GM19467 (cell line): ENCODE results near the gene SOBP.

ENCODE experiments used
- ATAC-seq: cut with Tn5 transposase; IDR thresholded peaks from one replicate; pipeline ENCODE4 v1.9.1; 2021; ENCODE audit warnings: mild to moderate bottlenecking, moderate library complexity; ENCODE audit not compliant: unreplicated experiment

Gene SOBP

DNA sequence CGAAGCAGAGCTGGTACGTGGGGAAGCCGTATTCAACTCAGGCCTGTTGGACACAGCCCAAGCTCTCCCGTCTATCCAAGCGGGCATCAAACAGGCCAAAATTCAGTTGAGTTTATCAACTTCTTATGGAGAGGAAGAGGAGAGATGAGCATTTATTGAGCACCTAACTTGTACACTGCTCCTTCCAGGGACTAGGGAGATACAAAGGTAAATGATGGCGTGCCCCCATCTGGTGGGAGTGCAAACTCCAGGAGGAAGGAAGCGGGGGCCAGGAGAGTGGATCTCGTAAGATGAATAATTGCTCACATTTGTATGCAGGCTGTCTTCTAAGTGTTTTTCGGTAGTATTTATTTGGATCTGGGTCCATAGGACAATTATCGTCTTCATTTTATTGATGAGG is 146.6 kb downstream of the SOBP start:
- ATAC-seq, result no peak

DNA sequence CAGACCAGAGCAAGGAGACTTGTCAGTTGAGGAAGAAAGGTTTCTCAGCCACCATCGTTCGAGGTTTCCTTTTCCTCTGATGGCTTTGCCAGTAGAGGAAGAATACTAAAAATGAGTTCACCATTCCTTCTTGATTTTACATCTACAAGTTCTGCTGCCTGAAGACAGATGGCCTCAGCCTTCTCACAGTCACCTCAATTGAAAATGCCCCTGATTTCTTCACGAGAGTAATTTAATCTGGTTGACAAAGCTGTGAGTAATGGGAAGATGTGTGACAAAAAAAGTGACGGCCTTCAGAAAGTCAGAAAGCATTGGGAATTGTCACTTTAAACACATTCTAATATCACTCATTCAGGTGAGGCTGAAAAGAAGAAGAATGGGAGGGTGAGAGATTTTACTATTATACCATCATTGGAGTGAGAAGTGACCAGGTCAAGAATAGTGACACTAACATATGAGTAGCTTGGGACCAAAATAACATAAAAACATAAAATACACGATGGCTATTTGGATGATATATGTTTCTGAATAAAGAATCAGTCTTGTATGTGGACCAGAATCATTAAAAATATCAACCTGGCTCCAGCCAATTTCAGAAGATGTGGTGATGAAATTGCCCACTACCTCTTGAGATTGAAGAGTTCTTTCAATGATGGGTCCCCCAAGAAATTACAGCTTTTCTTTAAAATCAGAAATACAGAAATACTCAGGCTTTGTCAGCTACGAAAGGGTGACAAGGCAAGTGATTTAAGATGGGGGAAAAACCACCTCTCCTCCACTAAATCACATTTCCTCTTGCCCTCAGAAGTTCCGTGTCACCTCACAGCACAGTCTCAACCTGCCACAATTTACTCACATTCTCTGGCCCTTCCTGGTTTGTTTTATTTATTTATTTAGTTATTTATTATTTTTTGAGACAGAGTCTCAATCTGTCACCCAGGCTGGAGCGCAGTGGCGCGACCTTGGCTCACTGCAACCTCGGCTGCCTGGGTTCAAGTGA is 147.7 kb downstream of the SOBP start:
- ATAC-seq, result no peak

DNA sequence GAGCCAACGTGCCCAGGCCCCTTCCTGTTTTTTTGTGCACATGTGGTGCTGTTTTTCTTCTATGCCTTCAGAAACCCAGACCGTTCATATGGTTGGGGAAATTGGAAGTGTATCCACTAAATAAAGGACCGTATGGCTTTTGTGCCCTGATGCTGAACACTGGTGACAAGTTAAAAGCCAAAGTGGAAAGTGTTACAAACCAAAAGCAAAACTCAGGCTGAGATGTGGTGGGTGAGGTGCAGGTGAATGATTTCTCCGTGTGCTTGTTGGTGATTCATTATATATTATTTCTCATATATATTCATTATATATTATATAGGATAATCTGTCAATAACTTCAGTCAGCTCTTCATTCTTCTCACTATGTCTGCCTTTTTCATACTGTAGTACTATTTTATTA is 148.6 kb downstream of the SOBP start:
- no peak for ATAC-seq

- ATAC-seq, result no peak
These were observed 149.6 kb downstream of the SOBP start for GRCh38 chr6:107639511-107639910.

- ATAC-seq, result no peak
These were observed 151.2 kb downstream of the SOBP start for GRCh38 chr6:107641071-107641470.

DNA sequence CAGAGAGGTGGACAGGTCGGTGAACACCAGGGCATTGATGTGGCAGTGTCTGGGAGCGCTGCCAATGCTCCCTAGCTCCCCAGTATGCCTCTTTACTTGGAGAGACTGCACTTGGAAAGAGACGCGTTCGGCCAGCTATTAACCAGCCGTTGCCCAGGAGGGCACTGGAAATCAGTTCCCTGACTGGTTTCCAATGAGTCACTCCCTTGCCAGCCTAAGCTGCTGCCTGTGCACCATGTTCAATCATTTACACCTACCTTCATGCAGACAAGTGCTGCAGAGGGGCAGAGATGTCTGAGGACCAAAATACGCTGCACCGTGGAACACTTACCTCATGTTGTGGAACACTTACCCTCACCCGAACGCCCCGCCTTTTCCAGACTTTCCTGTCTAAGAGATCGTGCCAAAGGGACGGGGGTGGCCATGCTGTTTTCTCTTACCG is 151.6 kb downstream of the SOBP start:
- ATAC-seq, result no peak

- ATAC-seq, result no peak
These were observed 152.4 kb downstream of the SOBP start for GRCh38 chr6:107642095-107642860.

GRCh38 chr6:107642861-107643328 is 153.0 kb downstream of the SOBP start:
- no peak for ATAC-seq

DNA sequence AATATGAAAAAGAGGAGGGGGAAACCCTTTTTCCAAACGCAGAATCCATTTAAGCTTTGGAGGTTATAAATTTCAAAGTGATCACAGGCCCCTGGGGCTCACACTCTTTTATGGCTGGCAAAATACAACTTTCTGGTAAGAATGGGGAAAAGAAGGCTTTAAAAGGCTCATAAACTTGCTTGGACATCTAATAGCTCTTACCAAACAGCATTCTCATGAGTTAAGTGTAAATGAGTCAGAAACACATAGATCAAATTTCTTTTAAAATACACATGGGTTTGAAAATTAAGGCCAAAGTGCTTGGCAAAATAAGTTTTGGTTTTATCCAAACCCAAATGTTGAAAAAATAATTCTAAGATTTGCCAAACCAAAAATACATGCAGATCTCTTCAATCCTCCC is 154.6 kb downstream of the SOBP start:
- no peak for ATAC-seq

GRCh38 chr6:107645740-107646139 is 155.8 kb downstream of the SOBP start:
- no peak for ATAC-seq

DNA sequence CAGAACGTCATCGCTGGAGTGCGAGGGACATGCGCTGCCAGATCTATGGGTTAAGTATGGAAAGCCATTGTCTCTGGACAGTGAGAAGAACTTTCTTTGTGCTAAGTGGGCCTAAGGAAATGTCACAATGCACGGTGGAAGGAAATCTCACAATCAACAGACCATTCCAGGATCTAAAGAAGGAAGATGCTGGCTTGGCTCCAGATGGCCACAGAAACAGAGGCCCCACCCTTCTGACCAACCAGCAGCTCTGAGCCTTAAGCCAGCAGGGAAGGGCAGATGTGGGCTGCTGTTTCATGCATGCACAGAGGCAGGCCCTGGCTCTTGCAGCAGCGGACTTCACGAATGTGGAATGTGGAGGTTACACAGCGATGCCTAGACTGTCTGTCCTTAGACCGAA is 156.3 kb downstream of the SOBP start:
- ATAC-seq, result no peak

- no peak for ATAC-seq
These were observed 157.0 kb downstream of the SOBP start for GRCh38 chr6:107646776-107647438.

DNA sequence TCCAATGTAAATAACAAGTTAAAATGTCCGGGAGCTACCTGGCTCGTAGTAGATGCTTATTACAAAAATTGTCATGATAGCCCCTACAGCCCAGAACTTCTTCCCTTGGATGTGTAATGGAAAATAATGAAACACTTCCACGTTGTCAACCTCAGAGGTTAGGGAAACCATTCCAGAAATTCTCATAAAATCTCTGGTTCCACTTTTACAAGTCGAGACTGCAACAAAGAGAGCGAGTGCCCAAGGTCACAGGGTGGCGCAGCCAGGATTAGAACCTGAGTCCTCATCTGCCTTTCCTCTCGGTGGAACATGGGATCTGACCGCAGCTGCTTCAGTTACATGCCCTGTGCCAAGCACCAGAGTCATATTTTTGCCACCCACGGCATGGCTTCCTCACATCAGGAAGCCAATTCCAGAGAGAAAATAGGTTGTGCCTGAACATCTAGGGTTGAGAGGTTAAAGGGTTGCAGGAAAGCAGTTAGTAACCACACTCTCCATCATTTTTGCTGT is 157.6 kb downstream of the SOBP start:
- ATAC-seq, result no peak

DNA sequence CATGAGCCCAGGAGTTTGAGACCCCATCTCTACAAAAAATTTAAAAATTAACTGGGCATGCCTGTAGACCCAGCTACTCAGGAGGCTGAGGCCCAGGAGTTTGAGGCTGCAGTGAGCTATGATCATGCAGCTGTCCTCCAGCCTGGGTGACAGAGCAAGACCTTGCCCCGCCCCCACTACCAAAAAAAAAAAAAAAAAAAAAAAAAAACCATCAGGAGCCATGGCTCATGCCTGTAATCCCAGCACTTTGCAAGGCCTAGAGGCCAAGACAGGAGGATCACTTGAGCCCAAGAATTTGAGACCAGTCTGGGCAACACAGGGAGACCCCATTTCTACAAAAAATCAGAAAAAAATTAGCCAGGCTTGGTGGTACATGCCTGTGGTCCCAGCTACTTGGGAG is 159.1 kb downstream of the SOBP start:
- no peak for ATAC-seq

GRCh38 chr6:107652526-107653182 is 162.7 kb downstream of the SOBP start:
- ATAC-seq, result no peak

DNA sequence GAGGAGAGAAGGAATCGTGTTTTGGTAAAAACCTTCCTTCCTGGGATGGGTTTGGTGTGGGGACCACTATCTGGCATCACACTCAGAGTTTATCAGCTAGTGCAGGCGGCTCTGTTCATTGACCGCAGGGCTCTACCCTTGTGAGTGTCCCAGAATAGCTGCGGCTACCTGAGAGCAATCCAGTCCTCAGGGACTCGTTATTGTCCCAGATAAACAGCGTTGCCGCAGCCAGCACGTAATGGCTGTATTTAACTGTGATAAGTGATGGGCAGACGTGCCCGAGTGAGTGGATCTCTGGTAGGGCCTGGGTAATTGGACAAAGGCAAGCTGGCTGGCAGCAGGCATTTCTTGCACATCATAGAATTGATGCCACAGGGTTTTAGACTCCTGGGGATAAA is 163.3 kb downstream of the SOBP start:
- ATAC-seq, result no peak

DNA sequence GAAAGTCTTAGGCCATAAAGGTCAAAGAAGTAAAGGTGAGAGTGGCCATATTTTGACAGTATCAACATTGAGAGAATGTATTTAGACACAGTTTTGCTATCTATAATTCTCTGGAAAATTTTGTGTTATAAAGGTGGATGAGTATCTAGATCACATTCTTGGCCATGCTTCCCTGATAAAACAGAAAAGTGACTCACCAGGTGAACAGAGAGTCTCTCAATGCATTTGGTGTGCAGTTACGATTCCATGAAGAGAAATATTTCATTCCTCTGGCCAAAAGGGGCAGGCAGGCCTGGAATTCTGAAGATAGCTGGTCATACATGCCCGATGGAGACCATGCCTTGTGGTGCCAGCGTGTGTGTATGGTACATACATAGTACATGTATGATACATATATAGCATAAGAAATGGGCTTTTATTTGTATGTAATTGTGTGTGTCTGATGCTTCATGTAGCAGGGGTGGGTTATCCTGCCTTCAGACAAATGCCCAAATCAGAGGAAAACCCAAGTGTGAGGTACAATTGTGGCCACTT is 164.0 kb downstream of the SOBP start:
- ATAC-seq, result no peak

- ATAC-seq, result no peak
These were observed 164.8 kb downstream of the SOBP start for GRCh38 chr6:107654764-107655163.

DNA sequence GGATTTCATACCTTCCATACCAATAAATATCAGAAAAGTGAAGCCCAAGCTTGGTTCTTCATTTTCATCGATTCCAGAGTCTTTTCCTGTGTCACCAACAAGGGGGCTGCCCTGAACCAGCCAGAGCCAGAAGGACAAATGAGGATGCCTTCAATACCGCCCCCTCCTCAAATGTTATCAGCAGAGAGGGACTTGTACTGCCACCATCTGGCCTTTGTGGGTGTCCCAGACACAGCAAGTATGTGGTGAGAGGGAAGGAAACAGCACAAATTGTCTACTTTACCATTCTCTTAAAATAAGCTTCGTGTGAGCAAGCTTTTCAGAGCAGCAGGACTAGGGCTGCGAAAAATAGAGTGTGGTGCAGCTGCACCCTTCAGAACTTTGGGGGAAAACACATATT is 165.3 kb downstream of the SOBP start:
- no peak for ATAC-seq

DNA sequence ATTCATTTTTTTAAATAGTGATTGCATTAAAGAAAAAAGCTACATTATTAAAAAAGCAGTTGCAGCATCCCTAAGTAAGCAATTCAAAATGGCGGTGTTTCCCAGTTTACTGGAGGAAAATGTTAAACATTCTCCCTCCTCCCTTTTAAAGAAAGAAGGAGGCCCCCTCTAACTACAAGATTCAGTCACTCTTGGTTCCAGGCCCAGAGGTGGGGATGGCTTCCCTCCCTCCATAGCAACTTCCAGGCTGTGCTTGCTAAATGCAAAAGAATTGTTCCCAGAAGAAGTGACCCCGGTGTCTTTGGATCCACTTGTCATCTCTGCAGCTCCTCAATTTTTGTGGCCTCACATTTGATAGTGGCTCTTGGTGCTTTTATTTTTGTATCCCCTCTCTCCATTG is 165.9 kb downstream of the SOBP start:
- no peak for ATAC-seq
